HuH-7.5 (cell line): Measurements from ENCODE around the gene SLC50A1.

ENCODE experiments used
- DNase-seq: peaks from one replicate; pipeline ENCODE4 v3.0.0; 2011; ENCODE audit warnings: low spot score

SLC50A1 gene

GRCh38 chr1:155184351-155184811 is 48.7 kb downstream of the SLC50A1 start:
- no peak for DNase-seq

GRCh38 chr1:155184835-155185782 is 49.5 kb downstream of the SLC50A1 start:
- no peak for DNase-seq

- DNase-seq = no peak
Measured at GRCh38 chr1:155185783-155186066, 50.1 kb downstream of the SLC50A1 start.

GRCh38 chr1:155186067-155186793 is 50.6 kb downstream of the SLC50A1 start:
- DNase-seq = no peak

GRCh38 chr1:155186794-155187455 is 51.3 kb downstream of the SLC50A1 start:
- DNase-seq = no peak

- DNase-seq = no peak
Measured at GRCh38 chr1:155187456-155187891, 51.8 kb downstream of the SLC50A1 start.

GRCh38 chr1:155188268-155188667 is 52.6 kb downstream of the SLC50A1 start:
- no peak for DNase-seq
